Stimulated activated CD8-positive, alpha-beta memory T cell treated with anti-CD3 and anti-CD28 coated beads, Interleukin-4, amount 100 ng/mL, for 4 hours (primary cell): Measurements from ENCODE around the gene KIF27.
"Not testable (repeated sequence)": the region's sequence is repeated elsewhere in the genome, so short reads cannot be mapped to it uniquely, and the experiment has no call there.

ENCODE experiments used
- DNase-seq, 2 donors: peaks; one replicate each; pipeline ENCODE4 v3.0.0-alpha.2; 2020; ENCODE audit warnings: low read depth in 2 of 2, low spot score in 1 of 2

The KIF27 gene

GRCh38 chr9:83809213-83809612 is 112.0 kb downstream of the KIF27 start:
- not testable (repeated sequence) for DNase-seq

GRCh38 chr9:83804454-83804853 is 116.8 kb downstream of the KIF27 start:
- DNase-seq = not testable (repeated sequence)

DNA sequence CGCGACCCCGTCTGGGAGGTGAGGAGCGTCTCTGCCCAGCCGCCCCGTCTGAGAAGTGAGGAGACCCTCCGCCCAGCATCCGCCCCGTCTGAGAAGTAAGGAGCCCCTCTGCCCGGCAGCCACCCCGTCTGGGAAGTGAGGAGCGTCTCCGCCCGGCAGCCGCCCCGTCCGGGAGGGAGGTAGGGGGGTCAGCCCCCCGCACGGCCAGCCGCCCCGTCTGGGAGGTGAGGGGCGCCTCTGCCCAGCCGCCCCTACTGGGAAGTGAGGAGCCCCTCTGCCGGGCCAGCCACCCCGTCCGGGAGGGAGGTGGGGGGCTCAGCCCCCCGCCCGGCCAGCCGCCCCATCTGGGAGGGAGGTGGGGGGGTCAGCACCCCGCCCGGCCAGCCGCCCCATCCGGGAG is 117.3 kb downstream of the KIF27 start:
- not testable (repeated sequence) for DNase-seq

GRCh38 chr9:83800236-83801033 is 120.8 kb downstream of the KIF27 start:
- DNase-seq = no peak

DNA sequence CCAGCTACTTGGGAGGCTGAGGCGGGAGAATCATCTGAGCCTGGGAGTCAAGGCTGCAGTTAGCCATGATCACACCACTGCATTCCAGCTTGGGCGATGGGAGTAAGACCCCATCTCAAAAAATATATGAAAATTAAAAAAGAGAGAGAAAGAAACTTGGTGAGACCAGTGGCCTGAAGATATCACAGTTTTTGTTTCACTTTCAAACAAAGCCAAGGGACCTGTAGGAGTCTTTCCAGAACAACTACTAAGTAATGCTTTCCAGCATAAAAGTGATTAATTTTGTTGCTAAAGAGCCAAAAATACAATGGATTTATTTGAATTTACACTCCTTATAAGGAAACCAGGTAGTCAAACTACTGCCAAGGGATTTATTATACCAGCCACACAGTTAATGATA is 127.2 kb downstream of the KIF27 start:
- DNase-seq = no peak

GRCh38 chr9:83792746-83793145 is 128.5 kb downstream of the KIF27 start:
- DNase-seq = no peak
